ENCODE data around the gene TP53I11. TPM values are rescaled to one million over a fixed set of nuclear protein-coding genes. Genes with fewer than 3 reads are reported as not detected.

Gene TP53I11
- total and polyA plus RNA-seq, 2 donors (not counting 3 experiments of a cell fraction or from before 2014, with no cell fraction given) = 31.5 to 79.4 TPM

GRCh38 chr11:44910591-44910990 lies 40.1 kb downstream of the TP53I11 start:
- Histone ChIP-seq H3K4me3 (replicated peaks in 1 of 3; ENCODE audit: insufficient read depth in 1 of 3, low read depth in 1 of 3, low read length in 3 of 3) (no peak overlapping the region), H3K4me1 (ENCODE audit: control insufficient read depth, extremely low read depth, insufficient read depth, low read length) (peaks cover 2% of the 10 kb centered on the region), H3K27me3 (ENCODE audit: control insufficient read depth in 2 of 2, insufficient read depth in 2 of 2, low read length in 2 of 2) (no peaks in the 10 kb centered on the region), H3K27ac (ENCODE audit: insufficient read depth, low read depth, low read length) (no peak overlapping the region), H3K9me1 (replicated peaks; ENCODE audit: control insufficient read depth, extremely low read depth, insufficient read depth, low read length) (no peaks in the 10 kb centered on the region), H2AFZ (ENCODE audit: low read depth, low read length) (no peak overlapping the region), H3K9me3 (replicated peaks; ENCODE audit: control insufficient read depth, insufficient read depth, low read length) (no peaks in the 10 kb centered on the region), H3K36me3 (ENCODE audit: control insufficient read depth in 2 of 2, extremely low read depth in 1 of 2, insufficient read depth in 2 of 2, low read length in 2 of 2) (peaks cover 0 to 10% of the 10 kb centered on the region in 2 experiments), H3K79me2 (ENCODE audit: control insufficient read depth, insufficient read depth, low read length) (no peaks in the 10 kb centered on the region), H3K9ac (replicated peaks; ENCODE audit: extremely low read depth, insufficient read depth, low read length) (no peak overlapping the region), H3K4me2 (ENCODE audit: insufficient read depth, low read length) (no peak overlapping the region), H4K20me1 (replicated peaks; ENCODE audit: control insufficient read depth, extremely low read depth, insufficient read depth, low read length) (no peaks in the 10 kb centered on the region)
- no peak for FAIRE-seq
- dilution Hi-C loops (cut with MboI; ENCODE audit: extremely low pct_ligation_motif_present, low sequenced_read_pairs) (no loop called here), intact Hi-C loops (cut with micrococcal nuclease) (loop anchor here (2.0 kb wide), 1 partner anchor 354 kb away; no protein-coding TSS in a partner anchor)
- DNase-seq (ENCODE audit: low read depth, low spot score) = no peak
- TF ChIP-seq FOS (IDR thresholded peaks at IDR 0.05; ENCODE audit: borderline replicate concordance, insufficient read depth, low read length) (no peak), EZH2 (IDR thresholded peaks at IDR 0.05; ENCODE audit: borderline replicate concordance, low read depth, low read length, severe bottlenecking) (no peak), POLR2AphosphoS5 (IDR thresholded peaks at IDR 0.05; ENCODE audit: insufficient read depth, low read depth, low read length) (no peak), JUN (IDR thresholded peaks at IDR 0.05; ENCODE audit: borderline replicate concordance, insufficient read depth, insufficient read length, low read depth) (no peak), MYC (IDR thresholded peaks at IDR 0.05; ENCODE audit: low read depth, low read length) (no peak), GATA2 (IDR thresholded peaks at IDR 0.05; ENCODE audit: insufficient read depth, insufficient read length, low read depth, low read length) (no peak), MAX (IDR thresholded peaks at IDR 0.05; ENCODE audit: insufficient read depth, insufficient read length) (no peak), CTCF (IDR thresholded peaks at IDR 0.05; ENCODE audit: extremely low read depth in 1 of 2, insufficient read depth in 1 of 2, low read depth in 1 of 2, low read length in 2 of 2) (no peak), POLR2A (IDR thresholded peaks at IDR 0.05; ENCODE audit: low read depth, low read length) (no peak)
- CTCF ChIA-PET = interaction anchor here (1.1 to 2.7 kb wide), 27 partner anchors 11 to 354 kb away, joined by 3 to 187 read pairs (median 8); no protein-coding TSS in a partner anchor
- POLR2A ChIA-PET = no interaction called here
- no TSS peak for BruUV-seq (replicated peaks)

Measured in endothelial cell of umbilical vein (primary cell).